ENCODE data around the gene KLK5. TPM values are rescaled to one million over a fixed set of nuclear protein-coding genes. Genes with fewer than 3 reads are reported as not detected.

Gene KLK5
- polyA plus RNA-seq, 2 of the 4 experiments (the other 2 are of a cell fraction) = not detected

DNA sequence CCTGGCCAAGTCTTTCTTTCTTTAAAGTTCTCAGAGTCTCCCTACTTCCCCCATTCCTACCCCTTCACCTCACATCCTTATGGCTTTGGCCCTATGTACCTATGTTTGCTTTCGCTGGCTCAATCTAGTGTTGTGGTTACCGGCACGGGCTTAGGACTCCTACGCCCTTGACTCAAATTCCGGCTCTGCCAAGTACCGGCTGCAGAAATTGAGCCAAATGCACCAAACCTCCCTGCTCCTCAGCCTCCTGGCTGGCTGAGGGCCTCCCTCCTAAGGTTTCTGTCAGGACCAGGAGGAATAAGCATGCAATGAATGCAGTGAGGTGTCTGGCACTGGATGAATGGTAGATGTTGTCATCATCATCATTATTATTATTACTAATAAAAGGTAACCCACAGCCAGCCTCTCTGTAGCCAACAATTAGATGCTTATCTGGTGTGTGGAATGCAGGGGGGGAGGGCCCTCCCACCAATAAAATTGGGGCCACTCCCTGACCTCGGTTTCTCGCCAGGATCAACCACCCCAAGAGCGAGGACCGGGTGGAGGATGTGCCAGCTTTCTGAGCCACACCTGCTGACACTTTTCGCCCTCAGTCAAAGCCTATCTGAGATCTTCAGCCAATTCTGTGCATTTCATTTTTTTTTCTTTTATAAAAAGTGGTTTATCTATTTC, 20.7 kb downstream of the KLK5 start:
- ATAC-seq = no peak
- H3K4me2 ChIP-seq = no peak overlapping the region
- no peak for DNase-seq (ENCODE audit: low read depth in 1 of 2, low spot score in 1 of 2)
- POLR2A ChIA-PET = no interaction called here
- no peaks in the 10 kb centered on the region for H3K9me3 ChIP-seq
- H3K27ac ChIP-seq = peak overlapping the region in 1 of 2 experiments; percentile 82; a peak in 2 of 6 replicates
- TF ChIP-seq EHMT2 (IDR thresholded peaks at IDR 0.05; ENCODE audit: low read depth) (no peak), NFE2L2 (conservative IDR thresholded peaks at IDR 0.05; ENCODE audit: low read length) (no peak), JUNB (IDR thresholded peaks at IDR 0.05) (no peak)
- TF ChIP-seq, protein P1, sequence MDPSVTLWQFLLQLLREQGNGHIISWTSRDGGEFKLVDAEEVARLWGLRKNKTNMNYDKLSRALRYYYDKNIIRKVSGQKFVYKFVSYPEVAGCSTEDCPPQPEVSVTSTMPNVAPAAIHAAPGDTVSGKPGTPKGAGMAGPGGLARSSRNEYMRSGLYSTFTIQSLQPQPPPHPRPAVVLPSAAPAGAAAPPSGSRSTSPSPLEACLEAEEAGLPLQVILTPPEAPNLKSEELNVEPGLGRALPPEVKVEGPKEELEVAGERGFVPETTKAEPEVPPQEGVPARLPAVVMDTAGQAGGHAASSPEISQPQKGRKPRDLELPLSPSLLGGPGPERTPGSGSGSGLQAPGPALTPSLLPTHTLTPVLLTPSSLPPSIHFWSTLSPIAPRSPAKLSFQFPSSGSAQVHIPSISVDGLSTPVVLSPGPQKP (IDR thresholded peaks at IDR 0.05; ENCODE audit: low read depth, low read length) = no peak
- CTCF ChIA-PET = interaction anchor here (1.0 to 13.0 kb wide), 5 partner anchors 10 to 208 kb away, joined by 3 to 75 read pairs (median 4); no protein-coding TSS in a partner anchor
- 87% methylated on average over 11 of the region's 11 CpGs for WGBS (ENCODE audit: missing lambda C conversion rate)
- H3K4me1 ChIP-seq = peaks cover 12% of the 10 kb centered on the region
- H3K4me3 ChIP-seq = no peak overlapping the region
- FAIRE-seq = no peak

DNA sequence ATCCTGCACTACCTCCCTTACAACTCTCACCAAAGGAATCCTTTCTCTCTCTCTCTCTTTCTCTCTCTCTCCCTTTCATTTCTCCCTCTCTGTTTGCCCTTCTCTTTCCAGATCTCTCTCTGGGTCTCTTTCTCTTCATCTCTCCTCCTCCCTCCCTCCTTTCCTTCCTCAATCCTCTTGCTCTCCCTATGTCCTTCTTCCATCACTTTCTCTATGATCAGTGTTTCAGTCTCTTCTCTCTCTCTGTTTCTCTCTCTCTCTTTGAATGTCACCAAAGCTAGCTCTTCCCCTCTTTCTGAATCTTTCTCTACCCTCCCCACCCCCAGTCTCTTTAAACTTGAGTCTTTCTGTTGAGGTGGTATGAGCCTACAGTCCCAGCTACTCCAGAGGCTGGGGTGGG, 21.8 kb downstream of the KLK5 start:
- CTCF ChIA-PET = interaction anchor here (0.6 to 13.0 kb wide), 13 partner anchors 9 to 487 kb away, joined by 3 to 75 read pairs (median 3); partner anchors contain the start of gene KLK4
- no peak for FAIRE-seq
- TF ChIP-seq CHD2 (IDR thresholded peaks at IDR 0.05; ENCODE audit: low read length, partially characterized antibody) (no peak), PHF8 (IDR thresholded peaks at IDR 0.05; ENCODE audit: borderline replicate concordance, low read depth) (no peak), TP53 (CRISPR knock-in tag; IDR thresholded peaks at IDR 0.05) (no peak), NR3C1 (IDR thresholded peaks at IDR 0.05) (no peak), MYC (IDR thresholded peaks at IDR 0.05; ENCODE audit: borderline replicate concordance, low read length) (no peak), CHD4 (IDR thresholded peaks at IDR 0.05; ENCODE audit: borderline replicate concordance) (no peak), GATA3 (IDR thresholded peaks at IDR 0.05; ENCODE audit: borderline replicate concordance) (no peak), ZC3H11A (IDR thresholded peaks at IDR 0.05) (no peak), EP300 (IDR thresholded peaks at IDR 0.05) (no peak), NFE2L2 (conservative IDR thresholded peaks at IDR 0.05; ENCODE audit: low read length) (no peak), RFX5 (IDR thresholded peaks at IDR 0.05) (no peak)
- TF ChIP-seq, protein P2, sequence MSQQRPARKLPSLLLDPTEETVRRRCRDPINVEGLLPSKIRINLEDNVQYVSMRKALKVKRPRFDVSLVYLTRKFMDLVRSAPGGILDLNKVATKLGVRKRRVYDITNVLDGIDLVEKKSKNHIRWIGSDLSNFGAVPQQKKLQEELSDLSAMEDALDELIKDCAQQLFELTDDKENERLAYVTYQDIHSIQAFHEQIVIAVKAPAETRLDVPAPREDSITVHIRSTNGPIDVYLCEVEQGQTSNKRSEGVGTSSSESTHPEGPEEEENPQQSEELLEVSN (IDR thresholded peaks at IDR 0.05; ENCODE audit: borderline replicate concordance, low read depth) = no peak
- TF ChIP-seq, protein P3, sequence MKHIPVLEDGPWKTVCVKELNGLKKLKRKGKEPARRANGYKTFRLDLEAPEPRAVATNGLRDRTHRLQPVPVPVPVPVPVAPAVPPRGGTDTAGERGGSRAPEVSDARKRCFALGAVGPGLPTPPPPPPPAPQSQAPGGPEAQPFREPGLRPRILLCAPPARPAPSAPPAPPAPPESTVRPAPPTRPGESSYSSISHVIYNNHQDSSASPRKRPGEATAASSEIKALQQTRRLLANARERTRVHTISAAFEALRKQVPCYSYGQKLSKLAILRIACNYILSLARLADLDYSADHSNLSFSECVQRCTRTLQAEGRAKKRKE (CRISPR knock-in tag; IDR thresholded peaks at IDR 0.05; ENCODE audit: low read depth) = no peak
- TF ChIP-seq, protein P4, sequence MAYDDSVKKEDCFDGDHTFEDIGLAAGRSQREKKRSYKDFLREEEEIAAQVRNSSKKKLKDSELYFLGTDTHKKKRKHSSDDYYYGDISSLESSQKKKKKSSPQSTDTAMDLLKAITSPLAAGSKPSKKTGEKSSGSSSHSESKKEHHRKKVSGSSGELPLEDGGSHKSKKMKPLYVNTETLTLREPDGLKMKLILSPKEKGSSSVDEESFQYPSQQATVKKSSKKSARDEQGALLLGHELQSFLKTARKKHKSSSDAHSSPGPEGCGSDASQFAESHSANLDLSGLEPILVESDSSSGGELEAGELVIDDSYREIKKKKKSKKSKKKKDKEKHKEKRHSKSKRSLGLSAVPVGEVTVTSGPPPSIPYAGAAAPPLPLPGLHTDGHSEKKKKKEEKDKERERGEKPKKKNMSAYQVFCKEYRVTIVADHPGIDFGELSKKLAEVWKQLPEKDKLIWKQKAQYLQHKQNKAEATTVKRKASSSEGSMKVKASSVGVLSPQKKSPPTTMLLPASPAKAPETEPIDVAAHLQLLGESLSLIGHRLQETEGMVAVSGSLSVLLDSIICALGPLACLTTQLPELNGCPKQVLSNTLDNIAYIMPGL (CRISPR knock-in tag; IDR thresholded peaks at IDR 0.05; ENCODE audit: borderline replicate concordance) = no peak
- H3K9me3 ChIP-seq = no peaks in the 10 kb centered on the region
- DNase-seq (ENCODE audit: low read depth in 1 of 2, low spot score in 1 of 2) = no peak
- no peak for ATAC-seq
- POLR2A ChIA-PET = no interaction called here
- no peak overlapping the region for H3K27ac ChIP-seq
- H3K4me1 ChIP-seq = peaks cover 13% of the 10 kb centered on the region
- no peak overlapping the region for H3K4me2 ChIP-seq
- no peak overlapping the region for H3K4me3 ChIP-seq

DNA sequence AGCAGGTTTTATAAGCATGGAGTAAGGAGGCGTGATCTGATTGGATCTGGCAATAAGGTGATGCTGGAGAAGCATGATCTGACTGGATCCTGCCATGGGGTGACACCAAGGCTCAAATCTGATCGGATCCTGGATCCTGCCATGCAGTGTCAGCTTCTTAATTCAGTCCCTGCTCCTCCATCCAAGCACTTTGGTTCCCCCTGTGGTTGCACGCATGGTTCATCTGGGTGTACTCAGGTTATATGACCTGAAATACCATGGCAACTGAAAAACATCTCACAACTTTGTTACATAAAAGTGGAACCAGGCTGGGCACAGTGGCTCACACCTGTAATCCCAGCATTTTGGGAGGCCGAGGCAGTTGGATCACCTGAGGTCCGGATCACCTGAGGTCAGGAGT, 24.0 kb downstream of the KLK5 start:
- WGBS (ENCODE audit: missing lambda C conversion rate) = 41% methylated on average over 5 of the region's 5 CpGs
- Histone ChIP-seq H3K27ac (no peak overlapping the region), H3K9me3 (no peaks in the 10 kb centered on the region), H3K4me1 (peaks cover 14% of the 10 kb centered on the region), H3K4me3 (no peak overlapping the region), H3K4me2 (no peak overlapping the region)
- POLR2A ChIA-PET = no interaction called here
- FAIRE-seq (no peak), DNase-seq (ENCODE audit: low read depth in 1 of 2, low spot score in 1 of 2) (peak in 1 of 2 experiments; percentile 32), ATAC-seq (peak in 1 of 2 experiments; percentile 23; a peak in 1 of 6 replicates)
- CTCF ChIA-PET = interaction anchor here (0.6 to 13.0 kb wide), 11 partner anchors 29 to 431 kb away, joined by 3 to 75 read pairs (median 3); partner anchors contain the start of gene KLK10
- TF ChIP-seq, protein P5, sequence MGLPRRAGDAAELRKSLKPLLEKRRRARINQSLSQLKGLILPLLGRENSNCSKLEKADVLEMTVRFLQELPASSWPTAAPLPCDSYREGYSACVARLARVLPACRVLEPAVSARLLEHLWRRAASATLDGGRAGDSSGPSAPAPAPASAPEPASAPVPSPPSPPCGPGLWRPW (IDR thresholded peaks at IDR 0.05) = no peak
- TF ChIP-seq SMC3 (IDR thresholded peaks at IDR 0.05) (no peak), BHLHE40 (IDR thresholded peaks at IDR 0.05; ENCODE audit: low read depth, low read length) (no peak), FOSB (CRISPR knock-in tag; IDR thresholded peaks at IDR 0.05) (no peak), POLR2AphosphoS2 (conservative IDR thresholded peaks at IDR 0.05; ENCODE audit: low read length) (no peak), HDAC2 (IDR thresholded peaks at IDR 0.05) (no peak)
- TF ChIP-seq, protein P6, sequence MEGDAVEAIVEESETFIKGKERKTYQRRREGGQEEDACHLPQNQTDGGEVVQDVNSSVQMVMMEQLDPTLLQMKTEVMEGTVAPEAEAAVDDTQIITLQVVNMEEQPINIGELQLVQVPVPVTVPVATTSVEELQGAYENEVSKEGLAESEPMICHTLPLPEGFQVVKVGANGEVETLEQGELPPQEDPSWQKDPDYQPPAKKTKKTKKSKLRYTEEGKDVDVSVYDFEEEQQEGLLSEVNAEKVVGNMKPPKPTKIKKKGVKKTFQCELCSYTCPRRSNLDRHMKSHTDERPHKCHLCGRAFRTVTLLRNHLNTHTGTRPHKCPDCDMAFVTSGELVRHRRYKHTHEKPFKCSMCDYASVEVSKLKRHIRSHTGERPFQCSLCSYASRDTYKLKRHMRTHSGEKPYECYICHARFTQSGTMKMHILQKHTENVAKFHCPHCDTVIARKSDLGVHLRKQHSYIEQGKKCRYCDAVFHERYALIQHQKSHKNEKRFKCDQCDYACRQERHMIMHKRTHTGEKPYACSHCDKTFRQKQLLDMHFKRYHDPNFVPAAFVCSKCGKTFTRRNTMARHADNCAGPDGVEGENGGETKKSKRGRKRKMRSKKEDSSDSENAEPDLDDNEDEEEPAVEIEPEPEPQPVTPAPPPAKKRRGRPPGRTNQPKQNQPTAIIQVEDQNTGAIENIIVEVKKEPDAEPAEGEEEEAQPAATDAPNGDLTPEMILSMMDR (IDR thresholded peaks at IDR 0.05) = no peak
- TF ChIP-seq, protein P7, sequence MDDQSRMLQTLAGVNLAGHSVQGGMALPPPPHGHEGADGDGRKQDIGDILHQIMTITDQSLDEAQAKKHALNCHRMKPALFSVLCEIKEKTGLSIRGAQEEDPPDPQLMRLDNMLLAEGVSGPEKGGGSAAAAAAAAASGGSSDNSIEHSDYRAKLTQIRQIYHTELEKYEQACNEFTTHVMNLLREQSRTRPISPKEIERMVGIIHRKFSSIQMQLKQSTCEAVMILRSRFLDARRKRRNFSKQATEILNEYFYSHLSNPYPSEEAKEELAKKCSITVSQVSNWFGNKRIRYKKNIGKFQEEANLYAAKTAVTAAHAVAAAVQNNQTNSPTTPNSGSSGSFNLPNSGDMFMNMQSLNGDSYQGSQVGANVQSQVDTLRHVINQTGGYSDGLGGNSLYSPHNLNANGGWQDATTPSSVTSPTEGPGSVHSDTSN (IDR thresholded peaks at IDR 0.05) = no peak
